ENCODE data around the gene TSPAN9.

Gene TSPAN9

DNA sequence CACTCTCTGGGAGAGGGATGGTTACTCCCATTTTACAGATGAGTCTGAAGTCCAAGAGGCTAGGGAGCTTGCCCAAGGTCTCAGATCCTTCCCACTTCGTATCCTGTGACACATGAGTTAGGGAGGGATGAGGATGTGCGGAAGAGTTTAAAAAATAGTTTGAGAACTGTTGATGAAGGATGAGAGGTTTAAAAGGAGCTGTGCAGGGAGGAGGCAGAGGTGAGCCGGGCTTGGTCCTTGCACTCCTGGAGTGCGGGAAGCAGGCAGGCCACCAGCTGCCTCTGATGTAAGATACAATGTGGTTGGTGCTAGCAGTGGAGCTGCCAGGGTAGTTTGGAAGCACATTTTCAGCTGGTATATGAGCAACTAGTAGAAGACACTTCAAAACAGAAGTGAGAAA is 46.5 kb downstream of the TSPAN9 start:
- no peak for DNase-seq (ENCODE audit: low read depth in 2 of 2)

DNA sequence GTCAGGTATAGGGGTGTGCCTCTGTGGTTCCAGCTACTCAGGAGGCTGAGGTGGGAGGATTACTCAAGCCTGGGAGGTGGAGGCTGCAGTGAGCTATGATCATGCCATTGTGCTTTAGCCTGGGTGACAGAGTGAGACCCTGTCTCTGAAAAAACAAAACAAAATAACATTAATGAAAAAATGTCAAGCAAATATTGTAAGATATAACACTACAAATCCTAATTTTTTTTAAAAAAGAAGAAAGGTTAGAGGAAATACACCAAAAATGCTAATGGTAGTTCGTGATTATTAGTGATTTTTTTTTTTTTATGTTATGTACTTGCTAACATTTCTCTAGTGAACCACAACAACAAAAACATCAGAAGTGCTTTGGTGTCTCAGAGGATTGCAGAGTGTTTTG is 47.7 kb downstream of the TSPAN9 start:
- DNase-seq (ENCODE audit: low read depth in 2 of 2): no peak

DNA sequence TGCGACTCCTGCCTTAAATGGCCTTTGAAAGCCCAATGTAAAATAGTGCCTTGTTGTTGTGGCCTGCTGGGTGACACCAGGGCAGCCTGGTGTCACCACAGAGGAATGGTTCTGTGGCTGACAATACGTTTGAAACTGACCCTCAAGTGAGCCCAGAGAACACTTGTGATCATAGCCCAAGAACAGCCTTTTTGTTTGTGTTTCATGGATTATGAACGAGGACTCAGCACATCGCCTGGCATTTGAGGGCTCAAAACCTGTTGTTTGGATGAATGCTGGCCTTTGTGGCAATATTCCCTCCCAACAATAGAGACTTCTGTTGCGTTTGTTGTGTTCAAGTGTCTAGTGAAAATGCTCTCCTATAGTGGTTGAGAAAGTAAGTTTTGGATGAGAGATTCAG is 48.5 kb downstream of the TSPAN9 start:
- DNase-seq (ENCODE audit: low read depth in 2 of 2): no peak

DNA sequence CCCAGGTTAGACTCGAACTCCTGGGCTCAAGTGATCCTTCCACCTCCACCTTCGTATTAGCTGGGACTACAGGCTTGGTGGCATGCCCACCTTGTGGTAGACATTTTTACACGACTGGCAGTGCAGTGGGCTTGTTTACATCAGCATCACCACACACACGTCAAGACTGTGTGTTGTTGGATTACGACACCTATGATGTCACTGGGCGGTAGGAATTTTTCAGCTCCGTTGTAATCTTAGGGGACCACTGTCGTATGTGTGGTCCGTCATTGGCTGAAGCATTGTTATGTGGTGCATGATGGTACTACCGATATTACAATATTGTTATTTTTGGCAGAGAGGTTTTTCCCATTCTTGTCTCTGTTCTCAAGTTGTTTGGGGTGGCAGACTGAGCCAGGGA is 50.7 kb downstream of the TSPAN9 start:
- DNase-seq (ENCODE audit: low read depth in 2 of 2): no peak

GRCh38 chr12:3128498-3129293 is 51.5 kb downstream of the TSPAN9 start:
- DNase-seq (ENCODE audit: low read depth in 2 of 2): no peak

DNA sequence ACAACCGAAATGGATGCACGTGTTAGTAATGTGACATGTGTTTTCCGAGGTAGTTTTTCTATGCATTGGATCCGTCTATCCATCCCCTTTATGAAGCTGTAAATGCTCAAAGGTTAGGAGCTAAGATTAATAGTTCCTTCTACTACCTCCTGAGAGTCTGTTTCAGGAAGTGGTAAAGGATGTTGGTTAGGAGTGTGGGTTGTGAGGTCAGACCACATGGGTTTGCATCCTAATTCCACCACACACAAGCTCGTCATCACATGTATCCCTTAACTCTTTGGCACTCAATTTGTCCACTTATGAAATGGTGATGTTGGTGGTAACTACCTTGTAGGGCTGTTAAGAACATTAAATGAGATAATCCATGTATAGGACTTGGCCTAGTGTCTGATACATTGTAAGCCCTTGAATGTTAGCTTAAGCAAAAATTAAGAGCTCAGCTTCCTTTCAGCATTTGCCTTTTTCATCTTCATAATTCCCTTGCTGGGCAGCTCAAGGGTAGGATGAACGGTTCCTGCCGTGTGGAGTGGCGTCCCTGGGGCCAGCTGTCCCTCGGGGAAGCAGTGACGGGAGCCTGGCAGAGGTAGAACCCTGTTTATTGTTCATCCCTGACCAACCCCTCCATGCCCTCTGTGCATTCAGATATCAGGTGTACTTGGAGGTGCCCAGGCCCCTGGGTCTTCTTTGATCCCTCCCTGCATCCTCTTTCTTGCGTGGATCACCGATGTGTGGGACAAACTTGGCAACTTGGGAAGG is 52.3 kb downstream of the TSPAN9 start:
- DNase-seq (ENCODE audit: low read depth in 2 of 2): no peak

- DNase-seq (ENCODE audit: low read depth in 2 of 2): no peak
These were observed 53.1 kb downstream of the TSPAN9 start for GRCh38 chr12:3130057-3130830.

DNA sequence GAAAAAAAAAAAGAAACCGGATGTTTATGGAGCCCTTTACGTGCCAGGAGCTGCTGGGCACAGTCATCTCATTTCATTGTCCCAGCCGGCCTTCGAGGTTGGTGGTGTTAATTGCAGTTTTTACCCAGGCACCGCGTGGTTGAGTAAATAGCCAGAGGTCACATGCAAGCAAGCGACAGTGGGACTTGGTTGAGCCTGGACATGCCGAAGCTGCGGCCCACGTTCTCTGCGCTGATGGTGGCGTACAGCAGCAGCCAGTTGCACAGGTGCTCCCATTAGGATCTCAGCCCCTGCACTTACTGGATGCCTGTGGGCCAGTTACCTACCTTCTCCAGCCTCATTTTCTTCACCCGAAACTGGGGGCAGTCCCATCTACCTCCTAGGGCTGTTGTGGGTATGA is 54.0 kb downstream of the TSPAN9 start:
- DNase-seq (ENCODE audit: low read depth in 2 of 2): no peak

DNA sequence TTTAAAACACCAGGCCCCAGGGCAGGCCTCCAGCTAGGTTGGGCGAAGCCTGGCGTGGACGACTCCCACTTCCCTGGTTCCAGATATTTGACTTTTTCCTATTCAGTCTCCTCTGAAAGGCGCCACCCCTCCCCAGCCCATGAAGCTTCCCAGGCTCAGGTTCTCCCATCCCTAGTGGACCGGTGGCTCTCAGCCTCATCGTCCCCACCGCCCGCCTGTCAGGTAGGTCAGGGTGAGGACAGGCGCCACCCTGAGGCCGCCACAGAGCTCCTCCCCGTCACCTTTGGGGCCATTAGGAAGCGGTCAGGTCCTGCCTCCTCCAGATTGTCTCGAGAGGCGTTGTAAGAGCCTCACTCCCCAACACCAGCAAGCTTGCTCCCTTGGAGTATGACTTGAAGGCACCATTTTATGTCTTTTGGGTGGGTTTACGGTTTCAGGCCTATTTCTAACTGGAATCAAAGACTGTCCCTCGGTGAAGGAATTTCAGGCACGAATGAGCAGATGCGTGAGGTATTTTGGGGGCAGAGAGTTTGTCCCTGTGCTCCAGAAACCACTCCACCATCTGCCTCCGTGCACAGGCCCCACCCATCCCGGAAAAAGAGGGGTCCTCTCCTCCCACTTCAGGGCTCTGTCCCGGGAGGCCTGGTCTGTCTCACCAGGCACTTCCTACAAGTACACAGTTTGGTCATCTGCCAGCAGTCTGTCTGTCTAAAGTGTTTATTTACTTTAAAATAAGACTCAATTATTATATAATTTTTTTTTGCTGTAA is 55.6 kb downstream of the TSPAN9 start:
- DNase-seq (ENCODE audit: low read depth in 2 of 2): no peak

- DNase-seq (ENCODE audit: low read depth in 2 of 2): no peak
These were observed 56.2 kb downstream of the TSPAN9 start for GRCh38 chr12:3133405-3133783.

- DNase-seq (ENCODE audit: low read depth in 2 of 2): no peak
These were observed 56.9 kb downstream of the TSPAN9 start for GRCh38 chr12:3134126-3134525.

DNA sequence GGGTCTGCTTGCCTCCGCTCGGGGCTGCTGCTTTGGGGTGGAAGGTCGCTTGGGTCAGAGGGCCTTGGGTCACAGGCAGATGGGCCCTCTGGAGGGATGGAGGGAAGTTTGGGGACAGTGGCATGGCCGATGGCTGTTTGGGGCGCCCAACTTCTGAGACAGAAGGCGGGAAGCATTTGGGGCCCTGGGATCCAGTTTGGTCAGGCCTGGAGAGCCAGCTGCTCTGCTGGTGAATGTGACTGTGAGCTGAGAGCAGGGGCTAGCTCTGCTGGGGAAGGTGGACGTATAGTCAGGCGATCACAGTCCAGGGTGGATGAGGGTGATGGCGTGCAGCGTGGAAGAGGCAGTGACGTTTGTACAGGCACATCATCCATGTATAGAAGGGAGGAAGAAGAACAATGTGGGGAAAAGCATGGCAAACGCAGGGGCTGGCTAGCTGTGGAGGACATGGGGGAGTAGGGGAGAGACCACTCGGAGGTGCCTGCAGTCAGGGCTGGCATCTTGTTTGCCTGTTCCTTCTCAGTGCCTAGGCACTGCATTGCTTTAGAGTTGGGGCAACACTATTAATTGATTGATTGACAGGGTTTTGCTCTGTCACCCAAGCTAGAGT is 57.5 kb downstream of the TSPAN9 start:
- no peak for DNase-seq (ENCODE audit: low read depth in 2 of 2)

DNA sequence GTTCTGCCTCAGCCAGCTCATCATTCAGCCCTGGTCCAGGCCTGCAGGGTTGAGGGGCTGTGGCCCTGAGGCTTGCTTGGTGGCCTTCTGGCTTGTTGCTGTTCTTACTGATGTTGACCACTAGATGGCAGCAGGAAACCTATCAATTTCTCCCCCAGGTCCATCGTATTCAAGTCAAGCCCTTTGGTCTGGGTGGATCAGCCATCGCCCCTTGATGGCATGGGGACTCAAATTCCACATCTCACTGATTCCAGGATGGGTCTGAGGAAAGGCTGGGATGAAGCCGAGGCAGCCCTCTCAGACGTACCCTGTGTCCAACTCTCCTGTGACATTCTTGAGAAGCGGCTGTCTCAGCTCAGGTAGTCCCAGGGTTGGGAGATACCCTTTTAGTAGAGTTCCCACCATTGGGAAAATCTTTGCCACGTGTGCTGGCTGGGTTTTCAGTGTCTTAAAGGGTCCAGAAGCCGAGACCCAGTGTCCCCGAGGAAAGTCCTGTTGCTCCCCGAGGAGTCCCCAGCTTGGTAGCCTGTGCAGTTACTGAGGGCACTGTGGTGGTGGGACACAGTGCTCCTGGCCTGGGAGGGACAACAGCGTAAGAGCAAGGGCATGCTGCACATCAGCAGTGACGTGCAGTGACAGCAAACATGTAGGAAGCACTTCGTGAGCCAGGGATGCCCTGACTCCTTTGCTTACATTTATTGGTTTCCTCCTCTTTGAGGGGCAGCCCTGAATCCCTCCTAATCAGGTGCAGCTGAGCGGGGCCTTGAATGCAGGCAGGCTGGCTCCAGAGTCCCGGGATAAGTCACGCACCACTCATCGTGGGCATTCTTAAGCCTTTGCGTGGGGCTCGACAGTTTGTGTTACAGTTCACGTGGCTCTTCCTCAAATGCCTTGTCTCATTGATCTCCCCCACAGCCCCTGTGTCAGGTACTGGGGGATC is 58.6 kb downstream of the TSPAN9 start:
- no peak for DNase-seq (ENCODE audit: low read depth in 2 of 2)

DNA sequence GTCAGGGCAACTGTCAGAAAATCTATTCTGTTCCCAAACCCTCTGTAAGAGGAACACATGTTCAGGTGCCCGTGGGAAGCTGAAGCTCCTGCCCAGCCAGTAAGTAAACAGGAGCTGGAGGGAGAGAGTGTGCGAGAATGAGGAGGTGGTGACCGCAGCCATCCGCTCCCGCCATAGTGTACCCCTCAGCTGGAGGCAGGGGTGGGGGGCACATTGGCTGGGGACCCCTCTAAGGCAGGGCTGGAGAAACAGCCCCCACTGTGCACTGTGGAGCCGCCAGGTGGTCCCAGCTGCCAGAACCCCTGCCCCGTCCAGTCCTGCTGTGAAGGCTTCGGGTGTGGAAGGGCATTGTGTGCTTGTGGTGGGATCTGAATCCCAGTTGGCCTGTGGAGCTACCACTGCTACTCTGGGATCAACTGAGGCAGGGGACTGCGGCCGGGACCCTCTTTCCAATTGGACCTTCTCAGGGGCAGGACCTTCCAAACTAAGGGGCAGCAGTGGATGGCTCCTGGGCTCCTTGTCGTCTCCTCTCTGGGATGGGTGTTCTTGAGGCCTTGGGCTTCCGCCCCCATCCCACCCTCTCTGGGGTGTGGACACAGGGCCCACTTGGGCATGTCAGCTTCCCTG is 59.6 kb downstream of the TSPAN9 start:
- DNase-seq (ENCODE audit: low read depth in 2 of 2): no peak

GRCh38 chr12:3137268-3137781 is 60.1 kb downstream of the TSPAN9 start:
- DNase-seq (ENCODE audit: low read depth in 2 of 2): no peak

GRCh38 chr12:3137814-3138445 is 60.8 kb downstream of the TSPAN9 start:
- DNase-seq (ENCODE audit: low read depth in 2 of 2): no peak

GRCh38 chr12:3138941-3139511 is 61.8 kb downstream of the TSPAN9 start:
- DNase-seq (ENCODE audit: low read depth in 2 of 2): no peak

DNA sequence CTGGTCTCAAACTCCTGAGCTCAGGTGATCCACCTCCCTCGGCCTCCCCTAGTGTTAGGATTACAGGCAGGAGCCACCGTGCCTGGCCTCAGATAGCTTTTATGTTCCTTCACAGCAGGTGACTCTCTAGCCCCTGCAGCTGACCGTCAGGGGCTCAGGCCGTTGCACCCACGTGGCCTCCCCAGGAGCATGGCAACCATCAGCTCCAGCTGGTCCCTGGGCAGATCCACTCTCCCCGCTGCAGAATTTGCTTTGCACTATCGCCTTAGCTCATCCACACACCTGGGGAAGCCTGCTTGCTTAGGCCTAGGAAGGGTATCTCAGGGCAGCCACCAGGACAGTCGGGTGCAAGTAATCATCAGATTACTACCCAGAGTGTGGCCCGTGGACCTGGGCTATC is 62.6 kb downstream of the TSPAN9 start:
- no peak for DNase-seq (ENCODE audit: low read depth in 2 of 2)

DNA sequence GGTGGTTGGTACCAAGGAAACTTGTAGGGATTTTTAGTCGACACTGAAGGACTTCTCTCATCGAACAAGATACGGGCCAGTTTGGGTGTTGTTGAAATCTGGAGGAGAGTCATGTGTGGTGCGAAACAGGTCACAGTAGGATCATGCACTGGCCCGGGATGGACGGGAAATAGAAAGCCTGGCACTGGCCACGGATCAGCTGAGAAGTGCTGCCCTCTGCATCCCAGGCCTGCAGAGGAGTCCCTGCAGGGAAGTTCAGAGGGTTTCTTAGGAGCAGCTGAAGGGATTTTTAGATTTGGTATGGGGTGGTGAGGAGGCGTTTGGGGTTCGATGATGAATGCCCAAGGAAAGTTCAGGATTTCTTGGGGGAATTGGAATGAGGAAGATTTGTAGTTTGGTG is 63.1 kb downstream of the TSPAN9 start:
- DNase-seq (ENCODE audit: low read depth in 2 of 2): no peak
